Nephron progenitor cell (in vitro differentiated cells): ENCODE data around the gene VPS26A.
"Not testable (repeated sequence)": the region's sequence is repeated elsewhere in the genome, so short reads cannot be mapped to it uniquely, and the experiment has no call there.

Experiments
- DNase-seq: peaks from one replicate; pipeline ENCODE4 v3.0.0; 2021
- H3K27ac Mint-ChIP-seq: 2 replicates; pipeline ENCODE4 v1.8.0; 2021; ENCODE audit warnings: mild to moderate bottlenecking, moderate library complexity, mixed read lengths
- H3K27me3 Mint-ChIP-seq: 2 replicates; pipeline ENCODE4 v1.8.0; 2021; ENCODE audit warnings: mild to moderate bottlenecking, low read depth, mixed read lengths; ENCODE audit not compliant: poor library complexity
- H3K36me3 Mint-ChIP-seq: 2 replicates; pipeline ENCODE4 v1.8.0; 2021; ENCODE audit warnings: low read depth, mixed read lengths
- H3K4me1 Mint-ChIP-seq: 2 replicates; pipeline ENCODE4 v1.8.0; 2021; ENCODE audit warnings: mixed read lengths
- H3K4me3 Mint-ChIP-seq: 2 replicates; pipeline ENCODE4 v1.8.0; 2021; ENCODE audit warnings: mild to moderate bottlenecking, moderate library complexity, mixed read lengths
- H3K9me3 Mint-ChIP-seq: 2 replicates; pipeline ENCODE4 v1.8.0; 2021; ENCODE audit warnings: mild to moderate bottlenecking, moderate library complexity, mixed read lengths
- TF ChIP-seq, protein P1 (sequence below): fragments of 200-600 bp; sonication (generic); IDR thresholded peaks from 2 replicates; pipeline ENCODE4 v1.5.0; 2021; ENCODE audit warnings: antibody characterized with exemption

VPS26A gene

DNA sequence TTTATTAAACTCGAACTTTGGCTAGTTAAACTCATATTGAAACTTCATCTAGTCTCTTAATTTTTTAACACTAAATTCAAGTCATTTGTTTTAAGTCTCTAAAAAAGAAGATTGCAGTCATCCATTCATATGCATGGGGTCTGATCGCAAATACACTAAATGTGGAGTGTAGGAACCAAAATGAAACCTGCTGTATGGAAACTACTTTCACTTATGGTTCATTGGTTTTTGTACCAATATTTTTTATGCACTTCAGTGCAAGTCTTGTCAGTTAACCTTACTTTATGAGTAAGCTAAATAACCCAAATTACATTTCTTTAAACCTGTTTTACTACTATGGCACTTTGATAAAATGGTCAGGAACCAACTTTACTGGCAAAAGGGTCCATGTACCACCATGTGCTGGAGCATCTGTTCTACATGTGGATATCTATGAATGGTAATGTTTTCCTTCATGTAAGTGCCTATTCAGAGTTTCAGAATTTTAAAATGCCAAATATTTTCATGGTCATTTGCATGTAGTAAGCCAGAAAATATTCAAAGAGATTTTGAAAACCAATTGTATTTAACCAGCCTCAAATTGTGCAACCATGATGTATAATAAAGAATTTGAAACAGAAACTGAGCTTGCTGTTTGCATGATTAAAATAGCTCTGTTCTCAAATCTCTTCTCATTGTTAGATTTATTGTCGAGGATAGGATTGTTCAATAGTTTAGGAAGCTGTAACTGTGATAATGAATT, 48.4 kb downstream of the VPS26A start:
- no peak for DNase-seq
- Mint-ChIP-seq H3K4me1 (no peaks in the 10 kb centered on the region), H3K27ac (no peak overlapping the region), H3K4me3 (no peak overlapping the region), H3K9me3 (no peaks in the 10 kb centered on the region), H3K36me3 (peaks cover 43% of the 10 kb centered on the region), H3K27me3 (no peaks in the 10 kb centered on the region)
- TF ChIP-seq, protein P1, sequence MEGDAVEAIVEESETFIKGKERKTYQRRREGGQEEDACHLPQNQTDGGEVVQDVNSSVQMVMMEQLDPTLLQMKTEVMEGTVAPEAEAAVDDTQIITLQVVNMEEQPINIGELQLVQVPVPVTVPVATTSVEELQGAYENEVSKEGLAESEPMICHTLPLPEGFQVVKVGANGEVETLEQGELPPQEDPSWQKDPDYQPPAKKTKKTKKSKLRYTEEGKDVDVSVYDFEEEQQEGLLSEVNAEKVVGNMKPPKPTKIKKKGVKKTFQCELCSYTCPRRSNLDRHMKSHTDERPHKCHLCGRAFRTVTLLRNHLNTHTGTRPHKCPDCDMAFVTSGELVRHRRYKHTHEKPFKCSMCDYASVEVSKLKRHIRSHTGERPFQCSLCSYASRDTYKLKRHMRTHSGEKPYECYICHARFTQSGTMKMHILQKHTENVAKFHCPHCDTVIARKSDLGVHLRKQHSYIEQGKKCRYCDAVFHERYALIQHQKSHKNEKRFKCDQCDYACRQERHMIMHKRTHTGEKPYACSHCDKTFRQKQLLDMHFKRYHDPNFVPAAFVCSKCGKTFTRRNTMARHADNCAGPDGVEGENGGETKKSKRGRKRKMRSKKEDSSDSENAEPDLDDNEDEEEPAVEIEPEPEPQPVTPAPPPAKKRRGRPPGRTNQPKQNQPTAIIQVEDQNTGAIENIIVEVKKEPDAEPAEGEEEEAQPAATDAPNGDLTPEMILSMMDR: no peak

DNA sequence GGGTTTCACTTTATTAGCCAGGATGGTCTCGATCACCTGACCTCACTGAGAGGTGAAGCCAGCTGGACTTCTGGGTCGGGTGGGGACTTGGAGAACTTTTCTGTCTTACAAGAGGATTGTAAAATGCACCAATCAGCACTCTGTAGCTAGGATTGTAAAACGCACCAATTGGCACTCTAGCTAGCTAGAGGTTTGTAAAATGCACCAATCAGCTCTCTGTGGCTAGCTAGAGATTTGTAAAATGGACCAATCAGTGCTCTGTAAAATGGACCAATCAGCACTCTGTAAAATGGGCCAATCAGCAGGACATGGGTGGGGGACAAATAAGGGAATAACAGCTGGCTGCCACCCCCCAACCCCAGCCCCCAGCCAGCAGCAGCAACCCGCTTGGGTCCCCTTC, 51.3 kb downstream of the VPS26A start:
- not testable (repeated sequence) for H3K4me3 Mint-ChIP-seq, H3K27ac Mint-ChIP-seq, H3K9me3 Mint-ChIP-seq, H3K27me3 Mint-ChIP-seq, DNase-seq
- Mint-ChIP-seq H3K36me3 (peaks cover 26% of the 10 kb centered on the region), H3K4me1 (peaks cover 13% of the 10 kb centered on the region)

DNA sequence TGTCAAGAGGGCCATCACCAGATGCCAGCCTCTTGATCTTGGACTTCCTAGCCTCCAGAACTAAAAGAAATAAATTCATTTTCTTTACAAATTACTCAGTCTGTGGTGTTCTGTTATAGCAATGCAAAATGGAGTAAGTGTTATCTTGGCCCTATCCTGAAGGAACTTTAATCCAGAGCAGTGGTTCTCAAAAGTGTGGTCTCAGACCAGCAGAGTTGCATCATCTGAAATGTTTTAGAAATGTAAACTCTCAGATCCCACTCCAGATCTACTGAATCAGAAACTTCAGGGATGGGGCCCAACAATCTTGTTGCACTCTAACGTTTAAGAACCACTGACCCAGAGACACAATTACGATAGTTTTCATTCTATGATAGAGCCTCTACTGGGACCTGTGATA, 52.8 kb downstream of the VPS26A start:
- Mint-ChIP-seq H3K9me3 (no peaks in the 10 kb centered on the region), H3K4me1 (peaks cover 24% of the 10 kb centered on the region), H3K4me3 (no peak overlapping the region), H3K27me3 (no peaks in the 10 kb centered on the region), H3K36me3 (peaks cover 13% of the 10 kb centered on the region), H3K27ac (no peak overlapping the region)
- no peak for DNase-seq
- TF ChIP-seq, protein P1: no peak

DNA sequence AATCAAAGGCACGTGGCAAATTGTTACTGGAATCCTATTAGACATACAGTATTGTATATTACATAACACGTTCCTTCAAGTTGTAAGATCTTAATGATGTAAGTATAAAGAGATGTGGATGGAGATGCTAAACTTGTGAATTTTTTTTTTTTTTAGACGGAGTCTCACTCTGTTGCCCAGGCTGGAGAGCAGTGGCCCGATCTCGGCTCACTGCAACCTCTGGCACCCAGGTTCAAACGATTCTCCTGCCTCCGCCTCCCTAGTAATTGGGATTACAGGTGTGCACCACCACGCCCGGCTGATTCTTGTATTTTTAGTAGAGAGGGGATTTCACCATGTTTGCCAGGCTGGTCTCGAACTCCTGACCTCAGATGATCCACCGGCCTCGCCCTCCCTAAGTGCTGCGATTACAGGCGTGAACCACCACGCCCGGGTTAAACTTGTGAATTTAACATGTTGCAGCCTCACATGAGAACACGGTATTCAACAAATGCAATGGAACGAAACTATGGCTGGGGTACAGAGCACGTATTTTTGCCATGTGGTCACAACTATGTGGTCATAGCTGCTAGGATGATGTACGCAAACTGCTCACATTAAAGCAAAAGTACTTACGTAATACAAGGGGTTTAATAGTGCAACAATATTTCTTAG, 55.2 kb downstream of the VPS26A start:
- Mint-ChIP-seq H3K27ac (peak overlapping the region; percentile 100), H3K4me3 (peak overlapping the region; percentile 95), H3K9me3 (no peaks in the 10 kb centered on the region), H3K4me1 (peaks cover 31% of the 10 kb centered on the region), H3K27me3 (no peaks in the 10 kb centered on the region), H3K36me3 (peaks cover under 1% of the 10 kb centered on the region)
- TF ChIP-seq, protein P1: no peak
- DNase-seq: no peak

DNA sequence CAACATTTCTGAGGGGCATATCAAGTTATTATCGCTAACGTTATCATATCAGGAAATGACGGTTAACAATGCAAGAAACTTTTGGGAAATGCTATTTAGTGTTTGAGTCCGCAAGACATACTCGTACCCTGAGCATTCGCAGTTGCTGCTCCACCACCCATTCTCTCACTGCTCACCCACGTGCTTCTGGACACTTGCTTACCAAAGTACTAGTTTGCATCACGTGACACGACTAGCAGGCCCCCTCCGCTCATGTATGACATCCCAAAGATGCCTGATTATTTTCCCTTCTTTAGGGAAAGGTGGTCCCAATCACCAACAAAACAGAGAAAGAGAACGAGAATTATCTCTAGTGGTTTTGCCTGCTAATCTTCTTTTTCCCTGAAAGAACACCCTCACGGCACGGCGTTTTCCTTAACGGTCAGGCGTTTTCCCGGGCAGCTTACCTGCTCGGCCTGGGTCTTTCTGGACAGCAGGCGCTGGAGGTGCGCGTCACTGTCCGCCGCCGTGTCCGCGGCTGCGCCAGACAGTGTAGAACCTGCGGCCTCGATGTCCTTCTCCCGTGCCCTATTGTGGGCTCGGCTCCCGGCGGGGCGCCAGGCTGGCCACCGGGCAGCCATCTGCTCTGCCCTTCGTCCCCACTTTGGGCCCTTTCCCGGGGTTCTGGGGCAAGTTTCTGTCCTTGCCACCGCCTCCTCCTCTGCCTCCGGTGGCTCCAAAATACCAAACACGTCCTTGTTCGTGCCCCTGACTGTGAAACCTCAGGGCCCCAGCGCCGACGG, 56.0 kb downstream of the VPS26A start, which contains the start of gene SUPV3L1:
SUPV3L1 (plus strand) TSS at position 492 of the 782 bp plus-strand sequence; CDS start at position 550, 58 bp downstream.
- peaks cover 31% of the 10 kb centered on the region for H3K4me1 Mint-ChIP-seq
- no peaks in the 10 kb centered on the region for H3K27me3 Mint-ChIP-seq
- H3K4me3 Mint-ChIP-seq: peak within 1 kb of the TSS; percentile 95
- no peaks in the 10 kb centered on the region for H3K9me3 Mint-ChIP-seq
- TF ChIP-seq, protein P1: no peak
- no peaks in the 10 kb centered on the region for H3K36me3 Mint-ChIP-seq
- DNase-seq: peak; percentile 86
- H3K27ac Mint-ChIP-seq: peak within 1 kb of the TSS; percentile 100
